NCI-H524 (cell line): ENCODE data around the gene COX19.
A peak's percentile ranks its signal among the peaks of the same experiment; 100 is the strongest.
"Not testable (repeated sequence)": the region's sequence is repeated elsewhere in the genome, so short reads cannot be mapped to it uniquely, and the experiment has no call there.

Experiments
- DNase-seq, 2 experiments: peaks; one replicate each; lab custom pipeline; 2025; lab: John Stamatoyannopoulos, UW

COX19 gene

DNA sequence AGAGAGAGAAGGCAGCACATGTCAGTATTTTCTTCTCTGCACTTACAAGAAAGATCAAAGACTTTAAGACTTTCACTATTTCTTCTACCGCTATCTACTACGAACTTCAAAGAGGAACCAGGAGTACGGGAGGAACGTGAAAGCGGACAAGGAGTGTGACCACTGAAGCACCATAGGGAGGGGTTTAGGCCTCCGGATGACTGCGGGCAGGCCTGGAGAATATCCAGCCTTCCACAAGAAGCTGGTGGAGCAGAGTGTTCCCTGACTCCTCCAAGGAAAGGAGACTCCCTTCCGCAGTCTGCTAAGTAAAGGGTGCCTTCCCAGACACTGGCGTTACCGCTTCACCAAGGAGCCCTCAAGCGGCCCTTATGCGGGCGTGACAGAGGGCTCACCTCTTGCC lies 14.4 kb downstream of the COX19 start:
- not testable (repeated sequence) for DNase-seq

DNA sequence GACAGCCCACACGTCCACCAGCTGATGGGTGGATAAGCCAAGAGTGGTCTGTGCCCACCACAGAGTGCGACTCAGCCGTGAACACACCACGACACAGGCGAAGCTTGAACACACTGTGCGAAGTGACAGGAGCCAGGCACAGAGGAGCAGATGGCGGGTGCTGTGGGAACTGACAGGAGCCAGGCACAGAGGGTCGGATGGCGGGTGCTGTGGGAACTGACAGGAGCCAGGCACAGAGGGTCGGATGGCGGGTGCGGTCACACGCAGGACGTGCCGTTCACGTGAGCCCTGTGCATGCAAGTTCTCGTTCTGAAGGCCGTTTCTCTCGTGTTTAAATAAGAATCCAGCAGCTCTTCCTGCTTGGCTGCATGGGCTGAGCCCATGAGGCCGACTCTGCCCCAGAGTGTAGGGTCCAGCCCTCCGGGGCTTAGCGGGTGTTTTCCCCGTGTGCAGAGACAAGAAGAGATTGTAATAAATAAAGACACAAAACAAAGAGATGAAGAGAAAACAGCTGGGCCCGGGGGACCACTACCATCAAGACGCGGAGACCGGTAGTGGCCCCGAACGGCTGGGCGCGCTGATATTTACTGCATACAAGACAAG lies 15.0 kb downstream of the COX19 start:
- DNase-seq: peak in 1 of 2 experiments; percentile 7

DNA sequence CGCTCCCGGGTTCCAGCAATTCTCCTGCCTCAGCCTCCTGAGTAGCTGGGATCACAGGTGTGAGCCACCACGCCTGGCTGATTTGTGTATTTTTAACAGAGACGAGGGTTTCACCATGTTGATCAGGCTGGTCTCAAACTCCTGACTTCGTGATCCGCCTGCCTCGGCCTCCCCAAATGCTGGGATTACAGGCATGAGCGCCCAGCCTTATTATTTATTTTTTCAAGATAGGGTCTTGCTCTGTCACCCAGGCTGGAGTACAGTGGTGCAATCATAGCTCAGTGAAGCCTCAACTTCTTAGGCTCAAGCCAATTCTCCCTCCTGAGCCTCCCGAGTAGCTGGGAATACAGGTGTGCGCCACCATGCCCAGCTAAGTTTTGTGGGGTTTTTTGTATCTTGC lies 15.6 kb downstream of the COX19 start:
- DNase-seq: not testable (repeated sequence)

DNA sequence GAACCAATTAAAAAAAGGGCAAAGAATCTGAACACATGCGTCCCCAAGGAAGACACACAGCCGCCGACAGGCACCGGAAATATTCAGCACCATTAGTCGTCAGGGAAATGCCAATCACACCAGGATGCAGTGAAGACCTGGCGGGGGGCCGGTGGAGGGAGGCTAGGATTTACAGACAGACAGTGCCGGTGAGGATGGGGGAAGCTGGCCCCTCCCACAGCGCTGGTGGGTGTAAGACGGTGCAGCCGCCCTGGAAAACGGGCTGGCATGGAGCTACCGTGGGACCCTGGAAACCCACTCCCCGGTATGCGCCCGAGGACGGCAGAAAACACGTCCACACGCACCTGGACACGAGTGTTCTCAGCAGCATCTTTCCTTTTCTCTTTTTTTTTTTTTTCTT lies 16.1 kb downstream of the COX19 start:
- no peak for DNase-seq

DNA sequence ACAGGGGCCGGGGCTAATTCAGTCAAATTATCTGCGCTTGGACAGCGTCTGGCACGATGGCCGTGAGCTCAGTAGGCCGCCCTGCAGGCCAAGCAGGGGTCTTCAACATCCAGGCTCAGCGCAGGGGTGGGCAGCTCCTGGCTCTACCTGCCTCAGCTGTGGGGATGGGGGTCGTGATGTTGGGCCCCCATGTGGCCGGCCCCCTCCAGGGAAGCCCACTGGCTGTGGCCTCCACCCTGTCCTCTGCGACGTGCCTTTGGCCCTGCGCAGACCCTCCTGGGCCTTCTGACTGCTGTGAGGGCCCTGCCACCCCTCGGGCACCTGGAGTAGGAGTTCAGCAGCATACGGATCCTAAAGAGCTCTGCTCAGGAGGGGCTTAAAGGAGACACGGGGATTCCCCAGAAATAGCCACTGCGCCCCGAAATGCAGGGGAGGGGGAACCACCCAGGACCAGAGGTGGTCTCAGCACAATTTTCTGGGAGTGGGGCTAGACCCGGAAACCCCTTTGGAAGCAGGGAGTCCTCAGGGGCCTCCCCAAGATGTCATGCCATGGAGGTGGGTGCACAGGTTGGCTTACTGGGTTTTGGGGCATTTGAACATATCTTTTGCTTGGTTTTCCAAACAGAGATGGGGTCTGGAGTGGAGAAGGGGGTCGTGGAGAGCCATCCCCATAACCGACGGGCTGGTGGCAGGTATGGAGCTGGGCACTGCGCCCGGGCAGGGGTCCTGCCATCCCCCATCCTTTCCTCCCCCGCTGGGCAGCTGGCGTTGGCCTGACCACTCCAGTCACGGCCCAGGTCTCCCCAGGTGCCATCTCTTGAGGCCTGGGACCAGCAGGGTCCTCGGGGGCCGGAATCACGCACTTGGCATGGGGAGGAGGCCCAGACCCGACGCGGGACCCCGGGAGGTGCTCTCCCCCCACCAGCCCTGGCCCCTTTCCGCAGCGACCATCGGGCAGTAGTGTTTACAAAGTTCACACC lies 16.8 kb downstream of the COX19 start:
- no peak for DNase-seq

DNA sequence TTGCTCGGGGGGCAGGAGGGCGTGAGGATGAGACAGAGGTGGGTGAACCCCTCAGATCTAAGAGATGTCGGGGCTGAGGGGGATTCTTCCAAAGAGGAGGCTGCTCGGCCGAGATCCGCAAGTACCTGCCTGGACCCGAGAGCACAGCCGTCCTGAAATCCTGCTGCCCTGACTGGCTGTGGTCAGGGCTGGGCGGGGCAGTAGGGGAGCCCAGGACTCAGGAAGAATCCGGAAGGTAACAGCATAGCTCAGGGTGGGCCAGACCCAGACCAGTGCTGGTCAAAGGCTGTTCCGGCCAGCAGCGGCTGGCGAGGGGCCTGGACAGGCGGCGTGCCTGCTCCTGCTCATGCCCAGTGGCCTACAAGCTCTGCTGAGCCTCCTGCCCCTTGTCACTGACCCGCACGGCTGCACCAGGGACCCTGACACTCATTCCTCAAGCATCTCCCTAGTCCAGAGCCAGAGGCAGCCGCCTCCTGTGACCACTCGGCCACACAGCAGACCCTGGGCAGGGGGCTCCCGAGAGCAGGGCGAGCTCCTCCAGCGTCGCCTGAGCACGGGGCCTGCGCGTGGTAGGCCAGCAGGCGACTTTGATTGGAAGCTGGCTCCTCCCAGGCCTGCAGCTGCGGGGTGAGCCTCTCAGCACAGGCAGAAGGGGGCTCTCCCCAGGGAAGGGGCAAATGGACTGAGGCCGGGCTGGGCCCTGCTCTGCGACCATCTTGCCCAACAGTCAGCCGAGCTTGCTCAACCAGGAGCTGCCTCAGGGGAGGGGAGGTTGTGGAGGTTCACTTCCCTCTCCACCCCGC lies 17.7 kb downstream of the COX19 start:
- no peak for DNase-seq

DNA sequence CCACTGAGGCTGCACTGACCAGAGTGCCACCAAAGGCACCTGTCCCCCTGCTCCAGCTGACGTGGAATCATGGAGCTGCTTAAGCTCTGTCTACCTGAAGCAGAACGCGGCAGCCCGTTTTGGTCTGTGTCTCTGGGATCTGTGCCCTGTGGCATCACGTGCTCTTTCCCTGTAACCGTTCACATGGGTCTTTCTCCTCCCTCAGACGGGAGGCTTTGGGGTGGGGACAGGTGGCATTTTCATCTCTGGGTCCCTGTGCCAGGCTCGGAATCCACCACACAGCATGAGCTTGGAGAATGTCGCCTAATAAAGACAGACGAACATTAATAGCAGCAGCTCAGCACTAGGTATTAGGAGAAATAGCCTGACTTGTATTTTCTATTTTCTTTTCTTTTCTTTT lies 19.3 kb downstream of the COX19 start:
- DNase-seq: no peak

DNA sequence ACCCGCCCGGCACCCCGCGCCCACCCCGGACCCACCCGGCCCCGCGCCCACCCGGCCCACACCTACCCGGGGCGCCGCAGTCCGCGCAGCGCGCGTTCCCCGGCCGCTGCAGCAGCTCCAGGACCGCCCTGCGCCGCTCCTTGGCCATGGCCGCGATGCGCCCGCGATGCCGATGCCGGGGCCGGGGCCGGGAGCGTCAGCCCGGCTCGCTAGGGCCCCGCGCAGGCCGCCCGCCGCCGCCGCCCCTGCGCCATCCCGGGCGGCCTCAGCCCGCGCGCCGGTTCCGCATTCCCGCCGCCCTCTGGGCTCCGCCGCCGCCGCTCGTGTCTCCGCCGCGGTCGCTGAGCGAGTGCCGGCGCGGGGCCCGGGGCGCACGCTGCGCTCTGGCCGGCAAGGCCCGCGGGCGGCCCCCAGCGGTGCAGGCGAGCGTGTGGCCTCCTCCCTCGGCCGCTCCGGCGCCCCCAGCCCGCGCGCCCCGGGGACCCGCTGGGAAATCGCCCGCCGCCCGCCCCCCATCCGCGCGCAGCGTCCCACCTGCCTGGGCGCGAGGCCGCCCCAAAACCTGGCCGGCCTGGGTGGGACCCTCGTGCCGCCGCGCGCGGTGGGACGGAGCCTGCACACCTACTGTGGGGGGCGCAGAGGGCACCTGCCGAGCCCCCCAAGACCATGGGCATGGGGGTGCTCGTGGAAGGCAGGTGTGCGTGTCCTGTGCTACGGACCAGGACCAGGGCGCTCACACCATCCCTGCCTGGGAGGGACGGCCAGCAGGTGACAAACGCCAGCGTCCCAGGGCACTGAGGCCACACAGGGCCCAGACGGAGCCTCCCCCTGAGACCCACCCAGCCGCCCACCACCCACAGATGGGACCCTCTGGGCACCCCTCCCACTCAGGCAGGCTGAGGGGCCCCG lies 20.8 kb downstream of the COX19 start, which contains the start of gene ADAP1:
Gene ADAP1, minus strand, starts transcription at position 351 of the 909 bp plus-strand sequence. Its CDS starts 203 bp downstream, at position 148.
- DNase-seq: peak in 1 of 2 experiments; percentile 45

DNA sequence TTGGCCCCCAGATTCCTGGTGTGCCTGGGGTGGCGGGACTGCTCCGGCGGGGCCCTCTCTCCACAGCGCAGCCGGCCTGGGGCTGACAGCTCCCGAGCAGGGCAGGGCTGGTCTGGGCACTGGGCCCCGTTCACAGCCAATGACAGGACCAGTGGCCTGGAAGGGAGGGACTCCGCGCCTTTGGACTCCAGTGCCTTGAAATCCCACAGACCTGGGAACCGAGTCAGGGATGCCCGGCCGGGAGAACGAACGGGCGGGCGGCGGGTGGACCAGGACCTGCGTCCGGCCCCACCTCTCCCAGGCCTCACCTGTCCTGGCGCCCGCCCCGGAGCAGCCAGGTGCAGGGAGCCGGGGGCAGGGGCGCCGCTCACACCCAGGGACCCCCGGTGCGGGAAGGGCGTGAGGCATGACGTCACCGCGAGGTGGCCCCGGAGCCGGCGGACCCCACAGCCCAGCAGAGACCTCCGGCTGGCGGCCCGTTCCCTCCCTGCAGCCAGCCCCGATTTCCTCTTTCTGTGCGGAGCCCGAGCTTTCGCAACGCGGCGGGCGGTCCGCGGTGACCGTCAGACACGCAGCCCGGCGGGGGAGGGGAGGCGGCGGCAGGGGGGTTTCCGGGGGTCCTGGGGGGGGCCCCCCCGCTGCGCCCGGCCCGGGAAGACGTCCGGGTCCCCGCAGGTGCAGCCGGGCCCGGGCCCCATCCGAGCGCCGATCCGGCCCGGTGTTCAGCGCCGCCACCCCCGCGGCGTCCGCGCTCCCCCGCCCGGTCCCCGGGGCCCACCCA lies 21.6 kb downstream of the COX19 start:
- DNase-seq: peak in 1 of 2 experiments; percentile 17

DNA sequence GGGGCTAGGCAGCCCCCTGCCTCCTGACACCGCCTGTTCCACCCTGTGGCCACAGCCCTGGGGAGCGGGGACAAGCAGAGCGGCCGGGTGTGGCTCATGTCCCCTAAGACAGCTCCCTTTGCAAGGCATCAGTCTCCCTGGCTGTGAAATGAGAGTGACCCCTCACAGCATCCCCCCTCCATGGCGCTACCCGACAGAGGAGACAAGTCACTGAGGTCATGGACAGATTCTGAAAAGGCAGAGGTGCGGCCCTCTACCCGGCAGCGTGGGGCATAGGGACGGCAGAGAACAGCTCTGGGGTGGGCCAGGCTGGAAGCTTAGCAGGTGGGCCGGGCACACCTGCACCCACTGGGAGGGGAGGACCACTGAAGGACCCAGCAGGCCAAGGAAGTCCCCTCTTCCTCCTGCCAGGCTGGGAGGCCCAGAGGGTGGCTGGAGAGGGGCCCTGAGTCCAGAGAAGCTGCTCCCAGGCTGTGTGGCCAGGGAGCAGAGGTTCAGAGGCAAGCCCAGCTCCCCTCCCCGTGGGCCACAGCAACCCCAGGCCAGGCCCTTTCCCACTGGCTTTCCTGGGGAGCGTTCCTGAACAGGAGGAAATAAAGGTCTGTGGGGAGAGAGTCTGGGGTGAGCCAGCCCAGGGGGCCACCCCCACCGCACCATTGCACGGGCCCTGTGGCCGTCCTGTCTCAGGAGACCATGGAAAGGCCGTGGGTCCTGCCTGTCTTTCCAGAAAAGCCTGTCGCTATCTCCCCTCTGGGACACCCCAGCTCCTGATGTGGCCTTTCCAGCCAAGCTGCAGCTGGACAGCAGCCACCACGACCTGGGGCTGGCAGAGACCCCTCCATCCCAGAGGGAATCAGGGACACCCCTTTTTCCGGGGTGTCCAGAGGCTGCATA lies 22.6 kb downstream of the COX19 start:
- no peak for DNase-seq

DNA sequence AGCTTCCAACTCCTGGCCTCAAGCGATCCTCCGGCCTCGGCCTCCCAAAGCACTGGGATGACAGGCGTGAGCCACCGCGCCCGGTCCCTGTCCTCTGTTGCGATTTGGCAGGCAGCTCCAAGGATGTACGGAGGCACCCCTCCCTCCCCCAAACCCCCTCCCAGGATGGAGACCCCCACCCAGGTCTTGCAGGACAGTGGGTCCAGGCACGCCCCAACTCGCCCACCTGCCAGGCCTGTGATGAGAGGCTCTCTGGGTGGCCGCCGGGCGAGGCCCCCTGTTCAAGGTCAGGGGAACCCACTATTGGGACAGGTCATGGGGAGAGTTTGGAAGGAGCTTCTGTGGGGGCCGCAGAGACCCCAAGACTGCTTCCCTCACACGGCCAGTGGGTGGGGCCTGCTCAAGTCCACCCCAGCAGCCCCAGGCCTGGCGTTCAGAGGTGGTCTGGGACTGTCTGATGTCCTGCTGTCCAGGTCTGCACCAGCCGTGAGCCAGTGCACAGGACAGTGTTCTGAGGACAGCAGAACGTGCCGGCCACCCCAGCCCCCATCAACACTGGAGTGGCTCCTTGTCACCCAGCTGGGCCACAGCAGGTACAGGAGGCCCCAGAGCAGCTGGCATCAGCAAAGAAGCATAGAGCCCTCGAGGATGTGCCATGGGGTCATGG lies 23.3 kb downstream of the COX19 start:
- no peak for DNase-seq

DNA sequence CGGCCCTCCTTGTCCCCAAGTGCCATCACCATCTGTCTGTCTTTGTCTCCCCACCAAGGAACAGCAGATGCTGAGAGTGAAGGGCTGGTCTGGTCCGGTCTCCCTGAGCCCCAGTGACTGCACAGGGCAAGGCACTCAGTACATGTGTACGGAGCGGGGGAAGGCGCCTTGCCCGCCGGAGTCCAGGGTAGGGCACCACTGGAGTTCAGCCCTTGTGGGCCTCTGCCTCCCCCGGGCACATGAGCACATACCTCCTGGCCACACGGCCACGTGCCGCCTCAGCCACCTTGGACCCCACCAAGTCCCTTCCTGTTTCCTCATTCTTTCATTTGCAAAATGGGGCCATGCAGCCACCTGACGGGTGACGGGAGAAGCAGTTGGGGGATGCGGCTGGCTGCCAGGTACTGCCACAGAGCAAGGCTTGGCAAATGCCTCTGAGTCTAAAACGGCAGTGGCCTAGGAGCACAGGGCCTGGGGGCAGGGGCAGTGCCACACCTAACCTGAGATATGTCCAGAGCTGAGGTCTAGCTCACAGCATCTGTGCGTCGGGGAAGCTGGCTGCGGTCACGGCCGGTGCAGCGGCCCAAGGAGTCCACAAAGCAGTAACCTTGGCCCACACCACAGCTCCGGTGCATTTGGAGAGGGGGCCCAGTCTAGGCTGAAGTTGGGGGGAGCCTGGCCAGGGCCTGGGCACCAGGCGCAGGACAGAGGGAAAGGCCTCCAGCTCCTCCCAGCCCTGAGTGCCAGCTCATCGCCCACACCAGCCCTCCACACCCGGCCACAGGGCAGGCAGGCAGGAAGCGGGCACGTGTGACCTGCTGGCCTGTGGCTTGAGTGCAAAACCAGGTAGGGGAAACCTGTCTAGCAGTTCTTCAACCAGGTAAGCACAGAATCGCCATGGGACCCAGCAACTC lies 26.1 kb downstream of the COX19 start:
- no peak for DNase-seq

DNA sequence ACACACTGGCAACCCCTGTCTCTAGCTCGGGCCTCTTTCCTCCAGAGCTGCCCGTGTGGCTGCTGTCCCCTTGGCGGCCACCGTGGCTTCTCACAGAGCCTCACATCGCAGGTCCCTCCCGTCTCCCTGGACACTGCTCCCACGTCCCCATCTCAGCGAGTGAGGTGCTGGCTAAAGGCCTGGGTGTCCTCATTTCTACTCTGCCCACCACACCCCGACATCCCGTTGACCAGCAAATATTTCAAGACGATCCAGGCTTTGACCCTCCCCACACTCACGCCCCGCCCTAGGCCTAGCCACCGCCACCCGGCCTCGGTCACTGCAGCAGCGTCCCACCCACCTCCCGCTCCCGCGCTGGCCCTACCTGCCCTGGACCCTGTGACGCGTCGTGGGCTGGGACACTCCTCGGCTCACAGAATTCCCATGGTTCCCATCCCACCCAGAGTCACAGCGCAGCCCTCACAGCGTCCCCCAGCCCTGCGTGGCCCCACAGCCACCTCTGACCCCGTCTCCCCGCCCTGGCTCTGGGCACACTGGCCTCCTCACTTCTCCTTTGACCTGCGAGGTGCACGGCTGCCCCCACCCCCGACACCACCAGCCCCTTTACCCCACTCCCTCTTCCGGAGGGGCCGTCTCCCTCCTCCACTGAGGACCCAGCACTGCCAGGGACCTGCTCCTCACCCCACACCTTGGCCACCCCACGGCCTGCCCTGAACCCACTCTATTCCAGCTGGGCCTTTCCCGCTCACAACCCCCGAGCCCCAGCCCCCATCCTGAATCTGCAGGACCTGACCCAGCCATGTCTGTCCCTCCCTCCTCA lies 27.7 kb downstream of the COX19 start:
- no peak for DNase-seq

DNA sequence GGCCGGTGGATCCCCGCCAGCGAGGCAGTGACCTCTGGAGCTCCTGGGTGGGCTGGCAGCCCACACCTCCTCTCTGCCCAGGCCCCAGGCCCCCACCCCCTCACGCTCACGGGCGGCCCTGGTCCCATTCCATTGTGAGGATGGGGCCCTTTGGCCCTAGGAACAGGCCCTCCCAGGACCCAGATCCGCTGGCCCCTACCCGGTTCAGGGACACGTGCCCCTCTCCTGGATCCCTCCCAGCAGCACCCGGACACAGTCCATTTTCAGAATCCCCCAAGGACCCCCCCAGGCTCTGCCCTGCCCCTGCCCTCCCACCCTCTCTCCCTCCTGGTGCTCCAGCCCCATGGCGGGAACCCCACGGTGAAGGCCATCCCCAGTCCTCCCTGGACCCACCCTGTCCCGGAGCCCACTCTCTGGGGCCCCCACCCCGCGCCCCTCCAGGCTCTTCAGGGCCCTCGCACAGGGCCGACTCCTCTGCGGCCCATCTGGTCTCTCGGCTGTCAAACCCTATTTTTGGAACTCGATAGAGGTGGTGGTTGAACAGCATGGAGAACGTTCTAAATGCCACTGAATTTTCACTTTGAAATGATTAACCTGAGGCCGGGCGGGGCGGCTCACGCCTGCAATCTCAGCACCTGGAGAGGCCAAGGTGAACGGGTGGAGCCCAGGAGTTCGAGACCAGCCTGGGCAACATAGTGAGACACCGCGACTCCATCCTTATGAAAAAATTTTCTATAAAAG lies 28.9 kb downstream of the COX19 start:
- DNase-seq: no peak

DNA sequence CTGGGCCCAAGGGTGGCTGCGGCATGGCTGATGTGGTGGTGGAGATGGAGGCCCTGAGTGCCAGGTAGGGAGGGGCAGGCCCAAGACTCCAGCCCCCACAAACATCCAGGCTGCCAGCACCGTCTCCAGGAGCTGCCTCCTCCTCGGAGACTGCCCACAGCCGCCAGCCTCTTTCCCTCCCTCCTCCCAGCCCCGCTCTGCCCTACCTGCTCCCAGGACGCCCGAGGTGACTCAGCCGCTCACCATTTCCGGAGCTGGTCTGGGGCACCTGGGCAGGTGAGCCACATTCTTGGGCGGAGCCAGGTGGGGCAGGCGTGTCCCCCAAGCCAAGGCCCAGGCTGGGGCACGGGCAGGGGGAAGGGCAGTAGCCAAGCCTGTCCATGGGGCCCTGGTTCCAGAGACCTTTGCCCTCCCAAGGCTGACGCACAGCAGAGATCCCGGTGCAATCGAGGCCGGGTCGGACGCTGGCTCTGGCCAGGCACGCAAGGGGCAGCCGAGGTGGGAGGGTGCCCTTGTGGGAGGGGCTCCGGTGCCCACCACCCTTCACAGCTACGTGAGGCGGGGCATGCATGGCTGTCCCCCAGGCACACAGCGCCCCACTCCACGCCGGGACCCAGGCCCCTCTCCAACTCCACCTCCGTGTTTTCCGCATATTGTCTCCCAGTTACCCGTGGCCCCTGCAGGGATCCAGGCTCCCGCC lies 29.6 kb downstream of the COX19 start:
- DNase-seq: no peak

DNA sequence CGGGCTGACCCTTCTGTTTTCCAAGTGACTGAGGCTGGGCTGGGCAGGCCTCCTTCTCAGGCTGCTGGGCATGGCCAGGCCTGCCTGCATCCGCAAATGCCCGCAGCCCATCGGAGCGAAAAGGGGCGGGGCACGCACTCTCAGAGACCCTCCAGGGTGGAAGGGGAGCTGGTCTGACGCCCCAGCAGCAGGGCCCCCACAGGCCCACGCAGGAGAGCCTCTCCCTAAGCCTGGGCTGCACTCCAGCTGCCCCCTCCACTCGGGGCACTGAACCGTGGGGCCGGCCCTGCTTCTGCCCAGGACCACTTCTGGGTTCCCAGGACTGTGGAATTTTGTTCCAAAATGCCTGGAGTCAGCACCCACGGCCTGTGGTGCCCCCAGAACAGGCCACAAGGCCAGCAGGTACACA lies 30.2 kb downstream of the COX19 start:
- no peak for DNase-seq
